ENCODE data around the gene RNF13.
"Not testable (repeated sequence)": the region's sequence is repeated elsewhere in the genome, so short reads cannot be mapped to it uniquely, and the experiment has no call there.

Gene RNF13

GRCh38 chr3:149844091-149844490 lies 31.1 kb downstream of the RNF13 start:
- DNase-seq: no peak

- no peak for DNase-seq
Observed at GRCh38 chr3:149845570-149846244, 32.7 kb downstream of the RNF13 start.

DNA sequence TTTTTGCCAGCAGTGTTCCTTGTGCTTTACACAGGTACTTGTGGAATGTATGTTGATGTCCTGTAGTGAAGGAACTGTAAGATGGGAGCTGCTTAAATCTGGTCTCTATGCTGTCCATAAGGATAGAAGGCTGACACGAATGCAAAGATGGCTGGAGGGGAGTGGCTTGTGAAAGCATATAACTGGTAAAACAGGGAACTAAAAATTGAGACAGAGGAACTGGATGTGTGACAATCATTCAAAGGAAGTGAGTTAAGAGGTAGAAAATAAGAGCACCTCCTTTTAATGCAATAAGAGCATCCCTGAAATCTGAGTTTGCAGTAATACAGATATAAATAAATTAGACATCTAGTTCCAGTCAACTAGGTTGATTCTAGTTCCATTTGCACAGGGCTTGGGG lies 35.2 kb downstream of the RNF13 start:
- no peak for DNase-seq

DNA sequence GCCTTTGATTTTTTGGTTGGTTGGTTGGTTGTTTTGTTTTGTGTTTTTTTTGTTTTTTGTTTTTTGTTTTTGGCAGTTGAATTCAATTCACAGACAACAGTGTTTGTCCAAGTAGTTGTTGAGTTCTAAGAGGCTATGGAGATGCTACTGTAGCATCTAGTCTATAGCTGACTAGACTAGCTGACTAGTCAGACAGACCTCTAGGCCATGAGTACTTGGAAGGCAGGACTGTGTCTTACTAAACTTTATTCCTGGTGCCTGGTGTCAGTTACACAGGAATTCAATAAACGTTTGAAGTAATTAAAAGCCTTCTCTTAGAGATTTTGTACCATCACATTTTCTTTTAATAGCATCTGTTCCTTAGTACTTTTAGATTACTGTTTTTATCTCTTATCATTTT lies 35.7 kb downstream of the RNF13 start:
- no peak for DNase-seq

- DNase-seq: no peak
Observed at GRCh38 chr3:149850787-149851584, 38.0 kb downstream of the RNF13 start.

DNA sequence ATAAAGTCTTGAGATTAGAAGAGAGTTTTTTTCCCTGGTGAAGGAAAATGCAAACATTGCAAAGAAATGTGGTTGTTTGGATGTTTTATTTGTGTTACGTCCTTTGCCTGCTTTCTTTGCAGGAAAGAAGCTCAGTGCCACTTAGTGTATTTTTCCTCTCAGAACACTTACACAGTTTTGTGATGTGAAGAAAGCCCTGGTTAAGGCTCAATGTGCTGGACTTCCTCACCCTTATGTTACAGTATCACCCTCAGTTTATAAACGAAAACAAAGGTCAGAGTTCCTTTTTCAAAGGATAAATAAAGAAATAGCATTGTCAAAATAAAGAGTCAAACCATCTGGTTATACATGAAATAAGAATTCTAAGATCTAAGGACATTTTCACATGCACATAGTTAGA lies 45.9 kb downstream of the RNF13 start:
- no peak for DNase-seq

DNA sequence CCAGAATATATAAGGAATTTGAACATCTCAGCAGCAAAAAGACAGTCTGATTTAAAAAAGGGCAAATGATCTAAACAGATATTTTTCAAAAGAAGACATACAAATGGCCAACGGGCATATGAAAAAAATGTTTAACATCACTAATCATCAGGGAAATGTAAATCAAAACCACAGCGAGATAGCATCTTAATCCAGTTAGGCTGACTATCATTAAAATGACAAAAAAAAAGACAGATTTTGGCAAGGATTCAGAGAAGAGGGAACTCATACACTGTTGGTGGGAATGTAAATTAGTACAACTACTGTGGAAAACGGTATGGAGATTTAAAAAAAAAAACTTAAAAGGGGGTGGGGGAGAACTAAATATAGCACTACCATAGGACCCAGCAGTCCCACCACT lies 47.9 kb downstream of the RNF13 start:
- DNase-seq: no peak

DNA sequence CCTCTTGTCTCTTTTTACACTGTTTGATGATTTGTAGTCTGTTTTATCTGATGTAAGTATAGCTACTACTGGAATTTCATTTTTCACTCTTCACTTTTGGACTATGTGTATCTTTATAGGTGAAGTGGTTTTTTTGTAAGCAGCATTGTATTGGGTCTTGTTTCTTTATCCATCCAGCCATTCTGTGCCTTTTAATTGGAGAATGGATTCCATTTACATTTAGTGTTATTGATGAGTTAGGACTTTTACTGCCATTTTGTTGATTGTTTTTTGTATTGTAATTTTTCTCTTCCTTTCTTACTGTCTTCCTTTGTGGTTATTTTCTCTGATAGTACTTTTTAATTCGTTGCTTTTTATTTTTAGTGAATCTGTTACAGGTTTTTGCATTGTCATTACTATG lies 54.5 kb downstream of the RNF13 start:
- no peak for DNase-seq

GRCh38 chr3:149871855-149872254 lies 58.8 kb downstream of the RNF13 start:
- no peak for DNase-seq

GRCh38 chr3:149872589-149872988 lies 59.6 kb downstream of the RNF13 start:
- DNase-seq: no peak

DNA sequence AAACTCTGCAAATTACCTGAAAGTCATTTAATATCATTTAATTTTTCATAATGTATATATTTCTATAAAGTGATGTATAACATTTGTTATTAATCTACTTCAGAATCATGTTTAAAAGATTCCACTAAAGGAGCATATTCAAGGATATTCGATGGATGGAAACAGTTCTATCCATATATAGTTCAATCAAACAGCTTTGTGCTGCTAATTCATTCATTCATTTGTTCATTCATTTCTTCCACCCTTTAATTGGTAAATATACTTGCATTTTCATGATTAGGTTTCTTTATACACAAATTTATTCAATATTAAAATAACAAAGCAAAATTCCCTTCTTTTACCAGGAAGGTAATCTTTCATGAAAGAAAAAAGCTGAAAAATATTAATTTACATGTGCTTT lies 64.7 kb downstream of the RNF13 start:
- no peak for DNase-seq

DNA sequence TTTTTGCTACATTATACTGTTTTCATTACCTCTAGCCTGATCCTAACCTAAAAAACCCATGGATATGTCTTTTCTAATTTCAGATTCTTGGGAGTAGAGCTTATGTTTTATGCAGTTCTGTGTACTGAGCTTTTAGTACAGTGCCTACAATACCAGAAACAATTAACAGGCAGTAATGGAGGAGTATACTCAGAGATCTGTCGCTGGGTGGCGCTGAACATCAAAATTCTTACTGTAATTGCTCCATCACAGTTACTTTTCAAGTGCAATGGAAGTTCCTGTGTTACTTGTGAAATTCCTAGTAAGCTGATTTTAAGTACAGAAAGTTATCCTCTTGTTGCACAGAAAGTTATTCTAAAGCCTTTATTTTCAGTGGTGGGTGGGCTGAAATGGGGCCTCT lies 66.9 kb downstream of the RNF13 start:
- DNase-seq: no peak

- DNase-seq: no peak
Observed at GRCh38 chr3:149881879-149882278, 68.9 kb downstream of the RNF13 start.

DNA sequence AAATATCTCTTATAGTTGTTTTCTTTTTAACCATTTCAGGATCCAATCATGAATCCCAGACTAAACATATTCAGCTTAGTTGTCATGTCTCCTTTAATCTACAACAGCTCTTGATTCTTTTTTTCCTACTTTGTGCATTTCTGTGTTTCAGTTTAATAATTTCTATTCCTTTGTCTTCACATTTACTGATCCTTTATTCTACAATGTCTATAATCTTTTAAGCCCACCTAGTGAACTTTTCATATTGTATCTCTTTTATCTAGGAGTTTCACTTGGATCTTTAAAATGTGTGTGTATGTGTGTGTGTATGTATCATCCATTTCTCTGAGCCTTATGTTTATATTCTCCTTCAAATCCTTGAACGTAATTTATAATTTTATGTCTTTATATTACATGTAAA lies 70.1 kb downstream of the RNF13 start:
- DNase-seq: no peak

- DNase-seq: not testable (repeated sequence)
Observed at GRCh38 chr3:149883860-149884259, 70.8 kb downstream of the RNF13 start.

DNA sequence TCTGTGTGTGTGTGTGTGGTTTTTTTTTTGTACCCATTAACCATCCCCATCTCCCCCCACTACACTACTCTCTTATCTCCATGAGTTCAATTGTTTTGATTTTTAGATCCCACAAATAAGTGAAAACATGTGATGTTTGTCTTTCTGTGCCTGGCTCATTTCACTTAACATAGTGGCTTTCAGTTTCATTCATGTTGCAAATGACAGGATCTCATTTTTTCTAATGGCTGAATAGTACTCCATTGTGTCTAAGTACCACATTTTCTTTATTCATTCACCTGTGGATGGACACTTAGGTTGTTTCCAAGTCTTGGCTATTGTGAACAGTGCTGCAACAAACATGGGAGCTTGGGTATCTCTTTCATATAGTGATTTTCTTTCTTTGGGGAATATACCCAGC lies 71.8 kb downstream of the RNF13 start:
- not testable (repeated sequence) for DNase-seq

GRCh38 chr3:149886957-149887356 lies 73.9 kb downstream of the RNF13 start:
- DNase-seq: no peak

DNA sequence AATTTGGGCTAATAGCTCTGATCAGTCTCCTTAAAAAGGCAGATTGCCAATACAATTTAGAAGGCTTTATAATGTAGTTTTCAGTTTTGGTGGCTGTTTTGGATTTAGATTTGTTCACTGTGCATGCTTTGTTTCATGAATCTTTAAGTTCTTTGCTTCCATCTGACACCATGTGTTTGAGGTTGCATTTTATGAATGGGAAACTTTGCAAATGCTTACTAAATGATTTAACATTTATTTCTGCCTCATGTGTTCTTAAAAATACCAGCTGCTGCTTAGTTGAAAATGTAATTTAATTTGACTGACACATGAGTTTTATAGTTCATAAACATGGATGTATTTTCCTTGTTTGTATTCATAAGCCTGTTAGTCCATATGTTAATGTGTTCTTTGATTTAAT lies 78.6 kb downstream of the RNF13 start:
- no peak for DNase-seq

DNA sequence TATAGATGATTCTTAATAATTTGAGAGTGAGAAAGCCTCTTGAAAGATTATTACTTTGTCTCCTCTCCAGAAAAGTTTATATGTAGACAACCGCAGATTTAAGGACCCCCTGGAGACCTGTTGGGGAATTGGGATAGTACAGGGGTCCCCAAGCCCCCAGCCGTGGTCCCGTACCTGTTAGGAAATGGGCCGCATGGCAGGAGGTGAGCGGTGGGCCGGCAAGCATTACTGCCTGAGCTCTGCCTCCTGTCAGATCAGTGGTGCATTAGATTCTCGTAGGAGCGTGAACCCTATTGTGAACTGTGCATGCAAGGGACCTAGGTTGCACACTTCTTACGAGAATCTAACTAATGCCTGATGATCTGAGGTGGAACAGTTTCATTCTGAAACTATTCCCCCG lies 79.4 kb downstream of the RNF13 start:
- no peak for DNase-seq

- DNase-seq: no peak
Observed at GRCh38 chr3:149894205-149894604, 81.2 kb downstream of the RNF13 start.

GRCh38 chr3:149895339-149895738 lies 82.3 kb downstream of the RNF13 start:
- no peak for DNase-seq

- DNase-seq: no peak
Observed at GRCh38 chr3:149895769-149896168, 82.8 kb downstream of the RNF13 start.

- DNase-seq: no peak
Observed at GRCh38 chr3:149898771-149899170, 85.8 kb downstream of the RNF13 start.

DNA sequence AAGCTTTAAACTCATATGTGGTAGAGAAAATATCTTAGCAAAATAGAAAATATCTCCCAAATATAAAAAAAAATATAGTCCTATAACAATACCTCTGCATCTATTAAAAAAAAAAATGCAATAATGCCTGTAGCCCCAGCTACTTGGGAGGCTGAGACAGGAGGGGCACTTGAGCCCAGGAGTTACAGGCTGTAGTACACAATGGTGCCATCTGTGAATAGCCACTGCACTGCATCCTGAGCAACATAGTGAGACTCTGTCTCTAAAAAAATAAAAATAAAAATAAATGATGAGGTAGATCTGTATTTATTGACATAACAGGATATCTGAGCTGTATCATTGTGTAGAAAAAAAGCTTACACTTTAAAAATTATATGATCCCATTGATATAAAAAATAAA lies 87.3 kb downstream of the RNF13 start:
- no peak for DNase-seq

GRCh38 chr3:149901770-149902169 lies 88.8 kb downstream of the RNF13 start:
- DNase-seq: no peak
